C4-2B (cell line): ENCODE measurements around the gene ARHGAP33.

Source experiments
- ZFX ChIP-seq: fragments of 450-650 bp; IDR thresholded peaks from 2 replicates; pipeline ENCODE4 v1.6.1; 2017
- TF ChIP-seq, protein P1 (sequence below): fragments of 450-650 bp; conservative IDR thresholded peaks from 2 replicates; pipeline ENCODE4 v1.5.1; 2017; ENCODE audit warnings: mild to moderate bottlenecking

DNA sequence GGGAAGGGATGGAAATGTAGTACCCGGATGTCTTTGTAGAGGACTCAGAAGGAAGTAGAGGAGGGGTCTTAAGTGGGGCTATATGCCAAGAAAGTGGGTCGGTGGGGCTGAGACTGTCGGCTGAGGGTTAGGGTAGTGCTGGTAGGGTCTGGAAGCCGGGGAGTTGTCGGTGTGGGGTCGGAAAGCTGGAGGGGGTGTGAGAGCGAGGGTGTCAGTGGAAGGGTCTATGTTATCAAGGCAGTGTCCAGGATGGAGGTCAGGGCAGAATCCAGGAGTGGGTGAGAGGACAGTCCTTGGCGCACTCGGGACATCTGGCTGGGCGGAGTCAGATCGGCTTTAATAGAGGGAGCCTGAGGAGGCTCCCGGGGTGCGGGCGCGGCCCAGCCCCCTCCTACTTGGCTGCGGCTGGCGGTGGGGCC, 20.2 kb upstream of the ARHGAP33 start:
- TF ChIP-seq, protein P1, sequence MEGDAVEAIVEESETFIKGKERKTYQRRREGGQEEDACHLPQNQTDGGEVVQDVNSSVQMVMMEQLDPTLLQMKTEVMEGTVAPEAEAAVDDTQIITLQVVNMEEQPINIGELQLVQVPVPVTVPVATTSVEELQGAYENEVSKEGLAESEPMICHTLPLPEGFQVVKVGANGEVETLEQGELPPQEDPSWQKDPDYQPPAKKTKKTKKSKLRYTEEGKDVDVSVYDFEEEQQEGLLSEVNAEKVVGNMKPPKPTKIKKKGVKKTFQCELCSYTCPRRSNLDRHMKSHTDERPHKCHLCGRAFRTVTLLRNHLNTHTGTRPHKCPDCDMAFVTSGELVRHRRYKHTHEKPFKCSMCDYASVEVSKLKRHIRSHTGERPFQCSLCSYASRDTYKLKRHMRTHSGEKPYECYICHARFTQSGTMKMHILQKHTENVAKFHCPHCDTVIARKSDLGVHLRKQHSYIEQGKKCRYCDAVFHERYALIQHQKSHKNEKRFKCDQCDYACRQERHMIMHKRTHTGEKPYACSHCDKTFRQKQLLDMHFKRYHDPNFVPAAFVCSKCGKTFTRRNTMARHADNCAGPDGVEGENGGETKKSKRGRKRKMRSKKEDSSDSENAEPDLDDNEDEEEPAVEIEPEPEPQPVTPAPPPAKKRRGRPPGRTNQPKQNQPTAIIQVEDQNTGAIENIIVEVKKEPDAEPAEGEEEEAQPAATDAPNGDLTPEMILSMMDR = no peak
- TF ChIP-seq ZFX = no peak
